ENCODE results near the gene APELA. TPM values are rescaled to one million over a fixed set of nuclear protein-coding genes. Genes with fewer than 3 reads are reported as not detected.
"Not testable (repeated sequence)": the region's sequence is repeated elsewhere in the genome, so short reads cannot be mapped to it uniquely, and the experiment has no call there.

APELA gene
- total and polyA plus RNA-seq, 5 donors, result not detected

DNA sequence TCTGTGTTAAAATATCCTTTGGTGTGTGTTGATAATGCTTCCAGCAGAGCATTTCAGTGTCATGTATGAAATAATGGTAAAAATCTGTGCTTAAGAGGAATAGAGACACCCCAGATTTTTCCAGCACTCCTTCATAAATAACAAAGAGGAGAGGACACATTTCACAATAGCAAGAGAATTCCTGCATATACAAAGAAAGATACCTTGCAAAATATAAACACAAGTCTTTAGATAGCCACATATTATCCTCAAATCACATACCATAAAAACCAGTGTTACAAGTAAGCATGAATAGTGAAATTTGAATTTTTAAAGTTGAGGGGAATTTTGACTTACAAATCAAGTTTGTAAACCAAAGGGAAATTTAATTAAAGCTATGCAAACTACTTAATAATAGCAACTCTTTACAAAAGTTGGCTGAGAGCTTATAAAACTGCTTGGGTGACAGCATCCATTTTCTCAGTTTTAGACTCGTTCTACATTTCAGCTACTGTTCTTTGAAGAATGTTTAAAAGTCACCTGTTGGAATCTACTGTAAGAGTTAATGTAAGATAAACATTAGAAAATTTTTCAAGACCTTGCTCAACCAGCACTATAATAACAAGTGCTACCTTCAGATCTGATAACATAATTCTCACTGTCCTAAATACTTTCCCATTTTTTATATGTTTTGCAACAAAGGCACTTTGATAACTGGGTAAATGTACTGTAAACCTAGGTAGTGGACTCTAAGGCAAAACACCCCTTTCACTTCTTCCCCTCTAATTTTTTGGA is 3.7 kb downstream of the APELA start:
- WGBS, result 47% methylated on average over 1 of the region's 1 CpG
- Histone ChIP-seq H3K27me3 (ENCODE audit: control insufficient read depth, insufficient read depth) (no peaks in the 10 kb centered on the region), H3K9me3 (ENCODE audit: control insufficient read depth, low read length) (no peaks in the 10 kb centered on the region), H3K4me1 (ENCODE audit: control insufficient read depth, insufficient read depth, low read length) (no peaks in the 10 kb centered on the region), H3K4me3 (ENCODE audit: low read length) (no peak overlapping the region), H3K27ac (ENCODE audit: low read length) (no peak overlapping the region)
- no peak for ATAC-seq
- no peak for DNase-seq
- intact Hi-C loops (cut with DNase I), result no loop called here

DNA sequence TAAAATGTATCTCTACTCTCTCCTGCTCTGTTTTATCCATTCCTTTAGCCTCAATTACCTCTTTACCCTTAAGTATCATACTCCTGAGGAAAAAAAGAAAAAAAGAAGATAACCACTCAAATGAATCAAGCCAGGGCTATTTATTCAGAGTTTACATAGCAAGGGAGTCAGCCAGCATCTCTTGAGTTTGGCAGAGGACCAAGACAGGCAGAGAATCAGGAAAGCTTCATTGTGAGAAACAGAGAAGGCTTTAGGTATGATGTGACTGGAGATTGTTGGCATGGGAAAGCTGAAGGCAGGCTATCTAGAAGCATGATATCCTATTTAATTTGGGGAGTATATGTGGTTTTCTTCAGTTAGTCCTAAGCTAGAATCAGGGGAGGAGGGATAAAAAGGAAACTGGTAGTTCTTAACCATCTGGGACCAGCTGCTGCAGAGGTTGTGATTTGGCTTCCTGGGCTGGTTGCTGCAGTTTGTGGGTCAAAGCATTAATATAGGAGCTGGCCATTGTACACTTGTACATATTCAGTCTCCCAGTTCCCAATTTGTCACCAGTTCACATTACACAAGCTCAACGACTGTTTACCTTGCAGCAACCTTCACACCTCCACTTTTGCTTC is 11.2 kb downstream of the APELA start:
- no peak for ATAC-seq
- H3K9me3 ChIP-seq (ENCODE audit: control insufficient read depth, low read length), result no peaks in the 10 kb centered on the region
- WGBS, result 48% methylated on average over 1 of the region's 1 CpG
- H3K27me3 ChIP-seq (ENCODE audit: control insufficient read depth, insufficient read depth), result no peaks in the 10 kb centered on the region
- no peak overlapping the region for H3K4me3 ChIP-seq (ENCODE audit: low read length)
- H3K4me1 ChIP-seq (ENCODE audit: control insufficient read depth, insufficient read depth, low read length), result no peaks in the 10 kb centered on the region
- intact Hi-C loops (cut with DNase I), result no loop called here
- no peak overlapping the region for H3K27ac ChIP-seq (ENCODE audit: low read length)
- DNase-seq, result no peak

DNA sequence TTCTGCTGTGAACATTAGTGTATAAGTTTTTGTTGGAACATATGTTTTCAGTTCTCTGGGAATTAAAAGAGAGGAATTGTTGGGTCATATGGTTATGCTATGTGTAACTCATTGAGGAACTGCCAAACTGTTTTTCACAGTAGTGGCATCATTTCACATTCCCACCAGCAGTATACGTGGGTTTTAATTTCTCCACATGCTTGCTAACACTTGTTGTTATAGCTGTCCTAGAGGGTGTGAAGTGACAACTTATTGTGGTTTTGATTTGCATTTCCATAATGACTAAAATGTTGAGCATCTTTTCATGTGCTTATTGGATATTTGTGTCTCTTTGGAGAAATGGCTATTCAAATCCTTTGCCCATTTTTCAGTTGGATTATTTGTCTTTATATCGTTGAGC is 13.7 kb downstream of the APELA start:
- no peaks in the 10 kb centered on the region for H3K9me3 ChIP-seq (ENCODE audit: control insufficient read depth, low read length)
- H3K27ac ChIP-seq (ENCODE audit: low read length), result no peak overlapping the region
- no peak overlapping the region for H3K4me3 ChIP-seq (ENCODE audit: low read length)
- intact Hi-C loops (cut with DNase I), result no loop called here
- no peak for ATAC-seq
- WGBS, result 64% methylated on average over 2 of the region's 2 CpGs
- H3K4me1 ChIP-seq (ENCODE audit: control insufficient read depth, insufficient read depth, low read length), result no peaks in the 10 kb centered on the region
- DNase-seq, result no peak
- no peaks in the 10 kb centered on the region for H3K27me3 ChIP-seq (ENCODE audit: control insufficient read depth, insufficient read depth)

DNA sequence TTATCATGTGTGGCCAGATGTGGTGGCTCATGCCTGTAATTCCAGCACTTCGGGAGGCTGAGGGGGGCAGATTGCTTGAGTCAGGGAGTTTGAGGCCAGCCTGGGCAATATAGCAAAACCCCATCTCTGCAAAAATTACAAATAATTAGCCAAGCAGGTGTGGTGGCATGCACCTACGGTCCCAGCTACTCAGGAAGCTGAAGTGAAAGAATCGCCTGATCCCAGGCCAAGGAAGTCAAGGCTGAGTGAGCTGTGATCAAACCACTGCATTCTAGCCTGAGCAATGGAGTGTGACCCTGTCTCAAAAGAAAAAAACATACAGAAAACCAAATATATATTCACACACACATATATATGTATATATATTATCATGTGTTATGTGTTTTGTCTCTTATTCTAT is 15.0 kb downstream of the APELA start:
- Histone ChIP-seq H3K9me3 (ENCODE audit: control insufficient read depth, low read length) (no peaks in the 10 kb centered on the region), H3K4me3 (ENCODE audit: low read length) (no peak overlapping the region), H3K27ac (ENCODE audit: low read length) (no peak overlapping the region), H3K27me3 (ENCODE audit: control insufficient read depth, insufficient read depth) (no peaks in the 10 kb centered on the region), H3K4me1 (ENCODE audit: control insufficient read depth, insufficient read depth, low read length) (no peaks in the 10 kb centered on the region)
- no peak for DNase-seq
- 67% methylated on average over 3 of the region's 3 CpGs for WGBS
- no peak for ATAC-seq
- intact Hi-C loops (cut with DNase I), result no loop called here

DNA sequence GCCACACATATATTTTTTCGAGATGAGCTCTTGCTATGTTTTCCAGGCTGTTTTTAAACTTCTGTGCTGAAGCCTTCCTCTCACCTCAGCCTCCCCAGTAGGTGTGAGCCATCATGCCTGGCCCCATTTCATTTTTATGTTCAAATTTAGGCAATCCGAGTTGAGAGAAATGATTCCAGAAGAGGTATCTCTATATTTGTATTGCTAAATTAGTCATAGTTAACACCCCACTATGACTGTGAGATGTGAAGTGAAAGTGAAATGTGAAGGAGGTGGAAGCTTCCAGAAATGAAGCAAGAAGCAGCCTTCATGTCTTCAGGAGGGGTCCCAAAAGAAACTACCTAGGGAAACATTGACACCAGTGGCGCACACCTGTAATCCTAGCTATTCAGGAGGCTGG is 17.7 kb downstream of the APELA start:
- H3K4me3 ChIP-seq (ENCODE audit: low read length), result no peak overlapping the region
- no peaks in the 10 kb centered on the region for H3K4me1 ChIP-seq (ENCODE audit: control insufficient read depth, insufficient read depth, low read length)
- DNase-seq (no peak), ATAC-seq (no peak)
- WGBS, result 79% methylated on average over 3 of the region's 3 CpGs
- H3K27me3 ChIP-seq (ENCODE audit: control insufficient read depth, insufficient read depth), result no peaks in the 10 kb centered on the region
- intact Hi-C loops (cut with DNase I), result no loop called here
- H3K27ac ChIP-seq (ENCODE audit: low read length), result no peak overlapping the region
- H3K9me3 ChIP-seq (ENCODE audit: control insufficient read depth, low read length), result no peaks in the 10 kb centered on the region

DNA sequence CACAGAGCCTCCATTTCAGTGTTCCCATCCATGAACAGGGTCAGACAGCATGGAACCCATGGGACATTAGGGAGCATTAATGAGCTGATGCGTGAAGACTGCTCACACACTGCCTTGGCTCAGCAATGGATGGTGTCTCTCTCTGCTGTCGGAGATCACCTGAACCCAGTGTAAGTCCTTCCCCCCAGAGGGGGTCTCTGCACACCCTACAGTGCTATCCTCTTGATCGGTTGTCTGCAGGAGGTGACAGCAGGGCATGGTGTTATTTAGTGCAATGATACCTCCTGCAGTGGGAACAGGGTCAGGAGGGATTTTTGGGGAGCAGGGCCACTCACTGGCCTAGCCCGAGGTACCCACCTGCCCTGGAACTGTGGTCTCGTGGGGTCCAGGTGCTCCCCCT is 25.6 kb downstream of the APELA start:
- Histone ChIP-seq H3K27ac (ENCODE audit: low read length) (no peak overlapping the region), H3K4me3 (ENCODE audit: low read length) (no peak overlapping the region), H3K27me3 (ENCODE audit: control insufficient read depth, insufficient read depth) (no peaks in the 10 kb centered on the region), H3K4me1 (ENCODE audit: control insufficient read depth, insufficient read depth, low read length) (no peaks in the 10 kb centered on the region), H3K9me3 (ENCODE audit: control insufficient read depth, low read length) (no peaks in the 10 kb centered on the region)
- no peak for ATAC-seq
- DNase-seq, result no peak
- WGBS, result 81% methylated on average over 5 of the region's 5 CpGs
- intact Hi-C loops (cut with DNase I), result no loop called here

DNA sequence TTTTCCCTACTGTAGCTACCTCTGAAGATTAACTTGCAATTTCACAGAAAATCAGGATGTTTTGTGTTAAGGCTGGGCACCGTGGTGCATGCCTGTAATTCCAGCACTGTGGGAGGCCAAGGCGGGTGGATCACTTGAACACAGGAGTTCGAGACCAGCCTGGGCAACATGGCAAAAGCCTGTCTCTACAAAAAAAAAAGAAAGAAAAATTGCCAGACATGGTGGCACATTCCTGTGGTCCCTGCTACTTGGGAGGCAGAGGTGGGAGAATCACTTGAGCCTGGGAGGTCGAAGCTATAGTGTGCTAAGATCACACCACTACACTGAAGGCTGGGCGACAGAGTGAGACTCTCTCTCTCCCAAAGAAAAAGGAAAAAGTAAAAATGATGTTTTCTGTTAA is 27.4 kb downstream of the APELA start:
- DNase-seq, result no peak
- H3K27ac ChIP-seq (ENCODE audit: low read length), result no peak overlapping the region
- H3K4me3 ChIP-seq (ENCODE audit: low read length), result no peak overlapping the region
- no peaks in the 10 kb centered on the region for H3K4me1 ChIP-seq (ENCODE audit: control insufficient read depth, insufficient read depth, low read length)
- intact Hi-C loops (cut with DNase I), result no loop called here
- no peaks in the 10 kb centered on the region for H3K9me3 ChIP-seq (ENCODE audit: control insufficient read depth, low read length)
- no peaks in the 10 kb centered on the region for H3K27me3 ChIP-seq (ENCODE audit: control insufficient read depth, insufficient read depth)
- whole genome bisulfite sequencing, result 72% methylated on average over 5 of the region's 5 CpGs
- no peak for ATAC-seq

DNA sequence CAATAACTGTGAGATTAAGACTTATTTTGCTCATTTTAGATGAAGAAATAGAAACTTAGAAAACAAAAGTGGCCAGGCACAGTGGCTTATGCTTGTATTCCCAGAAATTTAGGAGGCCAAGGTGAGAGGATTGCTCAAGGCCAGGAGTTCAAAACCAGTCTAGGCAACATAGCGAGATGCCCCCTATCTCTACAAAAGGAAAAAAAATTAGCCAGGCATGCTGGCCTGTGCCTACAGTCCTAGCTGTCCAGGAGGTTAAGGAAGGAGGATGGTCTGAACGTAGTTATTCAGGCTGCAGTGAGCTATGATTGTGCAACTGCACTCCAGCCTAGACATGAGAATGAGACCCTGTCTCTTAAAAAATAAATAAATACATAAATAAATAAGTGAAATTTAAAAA is 28.0 kb downstream of the APELA start:
- H3K4me3 ChIP-seq (ENCODE audit: low read length), result no peak overlapping the region
- no peaks in the 10 kb centered on the region for H3K9me3 ChIP-seq (ENCODE audit: control insufficient read depth, low read length)
- 75% methylated on average over 2 of the region's 2 CpGs for whole genome bisulfite sequencing
- no peak for DNase-seq
- no peaks in the 10 kb centered on the region for H3K27me3 ChIP-seq (ENCODE audit: control insufficient read depth, insufficient read depth)
- no peaks in the 10 kb centered on the region for H3K4me1 ChIP-seq (ENCODE audit: control insufficient read depth, insufficient read depth, low read length)
- ATAC-seq, result no peak
- intact Hi-C loops (cut with DNase I), result no loop called here
- H3K27ac ChIP-seq (ENCODE audit: low read length), result no peak overlapping the region

DNA sequence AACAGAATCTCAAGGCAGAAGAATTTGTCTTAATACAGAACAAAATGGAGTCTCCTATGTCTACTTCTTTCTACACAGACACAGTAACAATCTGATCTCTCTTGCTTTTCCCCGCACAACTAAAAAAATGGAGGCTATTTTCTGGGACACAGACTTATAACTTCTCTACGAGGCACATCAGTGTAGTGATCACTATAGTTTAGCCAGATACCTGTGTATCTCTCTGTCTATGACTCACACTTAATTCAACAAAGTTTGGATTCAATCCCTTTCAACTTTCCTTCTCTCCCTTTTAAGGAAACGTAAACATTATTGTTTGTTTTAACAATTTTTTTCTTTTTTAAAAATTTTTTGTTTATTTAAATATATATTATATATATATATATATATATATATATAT is 29.4 kb downstream of the APELA start:
- Histone ChIP-seq H3K9me3 (ENCODE audit: control insufficient read depth, low read length) (no peaks in the 10 kb centered on the region), H3K4me1 (ENCODE audit: control insufficient read depth, insufficient read depth, low read length) (no peaks in the 10 kb centered on the region), H3K4me3 (ENCODE audit: low read length) (no peak overlapping the region), H3K27ac (ENCODE audit: low read length) (no peak overlapping the region), H3K27me3 (ENCODE audit: control insufficient read depth, insufficient read depth) (no peaks in the 10 kb centered on the region)
- no peak for ATAC-seq
- WGBS, result 43% methylated on average over 3 of the region's 3 CpGs
- intact Hi-C loops (cut with DNase I), result no loop called here
- no peak for DNase-seq

DNA sequence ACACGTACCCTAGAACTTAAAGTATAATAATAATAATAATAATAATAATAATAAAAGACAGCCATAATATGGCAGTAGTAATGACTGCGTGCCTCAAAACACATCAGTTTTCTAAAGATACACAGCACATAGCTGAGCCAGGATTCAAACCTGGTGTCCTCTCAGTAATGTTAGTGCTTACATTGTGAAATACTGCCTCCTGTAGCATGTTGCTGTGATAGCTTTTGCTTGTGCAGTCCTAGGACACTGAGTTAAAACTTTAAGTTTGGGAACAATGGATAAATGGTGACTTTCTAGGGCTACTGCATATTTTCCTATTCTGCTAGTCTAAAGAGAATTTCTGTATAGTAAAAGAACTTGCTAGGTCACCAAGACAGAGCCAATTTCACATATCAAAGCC is 36.5 kb downstream of the APELA start:
- H3K4me1 ChIP-seq (ENCODE audit: control insufficient read depth, insufficient read depth, low read length); H3K27ac ChIP-seq (ENCODE audit: low read length); H3K27me3 ChIP-seq (ENCODE audit: control insufficient read depth, insufficient read depth); ATAC-seq; H3K4me3 ChIP-seq (ENCODE audit: low read length); intact Hi-C loops (cut with DNase I); H3K9me3 ChIP-seq (ENCODE audit: control insufficient read depth, low read length); DNase-seq: not testable (repeated sequence)
- WGBS, result 82% methylated on average over 2 of the region's 2 CpGs

DNA sequence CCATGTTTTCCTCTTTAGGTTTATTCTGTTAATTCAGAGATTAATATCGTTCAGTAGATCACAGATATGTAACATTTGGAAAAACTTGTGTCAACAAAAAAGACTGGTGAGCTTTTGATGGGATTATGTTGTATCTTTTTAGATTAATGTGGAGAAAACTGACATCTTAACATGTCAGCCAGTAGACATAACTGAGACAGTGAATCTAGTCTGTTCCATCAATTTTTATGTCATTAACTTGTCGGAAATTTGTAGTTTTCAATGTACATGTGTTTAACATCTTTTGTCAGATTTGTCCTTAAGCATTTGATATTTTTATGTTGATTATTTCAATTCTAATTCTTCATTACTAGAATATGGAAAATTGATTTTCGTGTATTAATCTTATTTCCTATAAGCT is 42.0 kb downstream of the APELA start:
- Histone ChIP-seq H3K9me3 (ENCODE audit: control insufficient read depth, low read length) (no peaks in the 10 kb centered on the region), H3K4me3 (ENCODE audit: low read length) (no peak overlapping the region), H3K27ac (ENCODE audit: low read length) (no peak overlapping the region), H3K4me1 (ENCODE audit: control insufficient read depth, insufficient read depth, low read length) (no peaks in the 10 kb centered on the region), H3K27me3 (ENCODE audit: control insufficient read depth, insufficient read depth) (no peaks in the 10 kb centered on the region)
- 68% methylated on average over 3 of the region's 3 CpGs for WGBS
- DNase-seq, result no peak
- intact Hi-C loops (cut with DNase I), result no loop called here
- ATAC-seq, result no peak

Data from right cardiac atrium (tissue), 5 donors.